Stimulated activated CD8-positive, alpha-beta memory T cell treated with anti-CD3 and anti-CD28 coated beads, Interleukin-7, amount 100 ng/mL, for 4 hours (primary cell): ENCODE results near the gene HIRA.
"Not testable (repeated sequence)": the region's sequence is repeated elsewhere in the genome, so short reads cannot be mapped to it uniquely, and the experiment has no call there.

Source experiments
- DNase-seq, 2 donors: peaks; one replicate each; pipeline ENCODE4 v3.0.0-alpha.2; 2020; ENCODE audit warnings: low read depth in 2 of 2

The HIRA gene

GRCh38 chr22:19440411-19441195, 9.1 kb upstream of the HIRA start:
- DNase-seq: no peak

GRCh38 chr22:19438298-19438697, 6.8 kb upstream of the HIRA start:
- DNase-seq: no peak

- not testable (repeated sequence) for DNase-seq
Measured at GRCh38 chr22:19436444-19437161, 5.1 kb upstream of the HIRA start.

- DNase-seq: no peak
Measured at GRCh38 chr22:19434829-19435580, 3.5 kb upstream of the HIRA start.

- no peak for DNase-seq
Measured at GRCh38 chr22:19434401-19434800, 2.9 kb upstream of the HIRA start.

- DNase-seq: peak; percentile 79 to 91
Measured at GRCh38 chr22:19432133-19432851, 759 bp upstream of the HIRA start, which contains the start of gene MRPL40. TSS of gene MRPL40 (plus strand) at chr22:19432545. CDS start at chr22:19432555, 10 bp downstream.

- DNase-seq: no peak
Measured at GRCh38 chr22:19430890-19431541, 517 bp downstream of the HIRA start.

GRCh38 chr22:19429950-19430889, 1.3 kb downstream of the HIRA start:
- no peak for DNase-seq

GRCh38 chr22:19424186-19424500, 7.4 kb downstream of the HIRA start:
- DNase-seq: no peak

- no peak for DNase-seq
Measured at GRCh38 chr22:19422440-19423301, 8.9 kb downstream of the HIRA start.

- DNase-seq: no peak
Measured at GRCh38 chr22:19420321-19420720, 11.2 kb downstream of the HIRA start.

- DNase-seq: peak in 1 of 2 donors; percentile 30
Measured at GRCh38 chr22:19419464-19420178, 11.9 kb downstream of the HIRA start.

GRCh38 chr22:19419086-19419463, 12.5 kb downstream of the HIRA start:
- no peak for DNase-seq

- DNase-seq: no peak
Measured at GRCh38 chr22:19412923-19413322, 18.6 kb downstream of the HIRA start.

GRCh38 chr22:19412478-19412877, 19.1 kb downstream of the HIRA start:
- no peak for DNase-seq

- DNase-seq: no peak
Measured at GRCh38 chr22:19411690-19412045, 19.9 kb downstream of the HIRA start.

GRCh38 chr22:19410941-19411689, 20.4 kb downstream of the HIRA start:
- no peak for DNase-seq
